ENCODE data around the gene CA11. TPM values are rescaled to one million over a fixed set of nuclear protein-coding genes. Genes with fewer than 3 reads are reported as not detected.
A peak's percentile ranks its signal among the peaks of the same experiment; 100 is the strongest.

The CA11 gene
- total and polyA plus RNA-seq, 4 donors: 0.88 to 13.0 (median 5.1) TPM

DNA sequence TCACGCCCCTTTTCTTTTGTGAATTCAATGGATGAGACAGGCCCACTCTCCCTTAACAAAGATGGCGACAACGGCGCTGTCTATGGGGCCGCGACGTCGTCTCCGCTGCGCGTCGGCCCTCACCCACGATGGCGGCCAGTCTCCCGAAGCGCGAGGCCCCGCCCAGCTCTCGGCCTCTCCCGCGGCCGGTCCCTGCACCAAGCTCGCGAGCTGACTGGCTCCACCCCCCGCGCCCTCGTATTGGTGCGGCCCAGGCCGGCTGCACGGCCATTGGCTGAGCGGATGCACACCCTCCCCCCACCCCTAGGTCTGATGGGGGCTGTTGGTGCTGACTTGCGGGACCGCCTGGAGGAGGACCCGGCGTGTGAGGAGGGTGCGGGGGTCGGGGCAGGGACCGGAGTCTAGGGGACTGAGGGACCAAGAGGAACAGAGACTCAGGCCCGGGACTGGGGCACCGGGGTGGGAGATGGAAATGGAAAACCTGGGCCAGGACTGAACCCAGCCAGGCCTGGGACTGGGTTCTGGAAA lies 21.9 kb downstream of the CA11 start:
- Histone ChIP-seq H3K27me3 (ENCODE audit: control insufficient read depth in 3 of 3, insufficient read depth in 3 of 3, low read length in 2 of 3) (no peaks in the 10 kb centered on the region), H3K9ac (ENCODE audit: insufficient read depth in 1 of 2, low read length in 2 of 2) (peak overlapping the region; percentile 51 to 87), H3K4me3 (peak overlapping the region; percentile 29), H3K36me3 (ENCODE audit: control insufficient read depth in 4 of 4, insufficient read depth in 4 of 4, low read length in 4 of 4) (peaks cover 0 to 15% (median 0%) of the 10 kb centered on the region in 4 donors), H3K9me3 (ENCODE audit: control insufficient read depth in 4 of 4, insufficient read depth in 3 of 4, low read length in 3 of 4) (no peaks in the 10 kb centered on the region), H3K27ac (ENCODE audit: low read depth in 1 of 2, low read length in 1 of 2) (peak overlapping the region; percentile 52 to 85), H3K4me1 (ENCODE audit: control insufficient read depth in 5 of 5, insufficient read depth in 5 of 5, low read length in 5 of 5) (peaks cover 0 to 24% (median 6%) of the 10 kb centered on the region in 5 donors)
- ATAC-seq (ENCODE audit: insufficient read depth, low FRiP score) (peak; percentile 84), DNase-seq (peak; percentile 99)
- TF ChIP-seq, protein P1, sequence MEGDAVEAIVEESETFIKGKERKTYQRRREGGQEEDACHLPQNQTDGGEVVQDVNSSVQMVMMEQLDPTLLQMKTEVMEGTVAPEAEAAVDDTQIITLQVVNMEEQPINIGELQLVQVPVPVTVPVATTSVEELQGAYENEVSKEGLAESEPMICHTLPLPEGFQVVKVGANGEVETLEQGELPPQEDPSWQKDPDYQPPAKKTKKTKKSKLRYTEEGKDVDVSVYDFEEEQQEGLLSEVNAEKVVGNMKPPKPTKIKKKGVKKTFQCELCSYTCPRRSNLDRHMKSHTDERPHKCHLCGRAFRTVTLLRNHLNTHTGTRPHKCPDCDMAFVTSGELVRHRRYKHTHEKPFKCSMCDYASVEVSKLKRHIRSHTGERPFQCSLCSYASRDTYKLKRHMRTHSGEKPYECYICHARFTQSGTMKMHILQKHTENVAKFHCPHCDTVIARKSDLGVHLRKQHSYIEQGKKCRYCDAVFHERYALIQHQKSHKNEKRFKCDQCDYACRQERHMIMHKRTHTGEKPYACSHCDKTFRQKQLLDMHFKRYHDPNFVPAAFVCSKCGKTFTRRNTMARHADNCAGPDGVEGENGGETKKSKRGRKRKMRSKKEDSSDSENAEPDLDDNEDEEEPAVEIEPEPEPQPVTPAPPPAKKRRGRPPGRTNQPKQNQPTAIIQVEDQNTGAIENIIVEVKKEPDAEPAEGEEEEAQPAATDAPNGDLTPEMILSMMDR (IDR thresholded peaks at IDR 0.05; ENCODE audit: control extremely low read depth, extremely low read depth): no peak
- 1% methylated on average over 40 of the region's 40 CpGs for WGBS, 2 donors

DNA sequence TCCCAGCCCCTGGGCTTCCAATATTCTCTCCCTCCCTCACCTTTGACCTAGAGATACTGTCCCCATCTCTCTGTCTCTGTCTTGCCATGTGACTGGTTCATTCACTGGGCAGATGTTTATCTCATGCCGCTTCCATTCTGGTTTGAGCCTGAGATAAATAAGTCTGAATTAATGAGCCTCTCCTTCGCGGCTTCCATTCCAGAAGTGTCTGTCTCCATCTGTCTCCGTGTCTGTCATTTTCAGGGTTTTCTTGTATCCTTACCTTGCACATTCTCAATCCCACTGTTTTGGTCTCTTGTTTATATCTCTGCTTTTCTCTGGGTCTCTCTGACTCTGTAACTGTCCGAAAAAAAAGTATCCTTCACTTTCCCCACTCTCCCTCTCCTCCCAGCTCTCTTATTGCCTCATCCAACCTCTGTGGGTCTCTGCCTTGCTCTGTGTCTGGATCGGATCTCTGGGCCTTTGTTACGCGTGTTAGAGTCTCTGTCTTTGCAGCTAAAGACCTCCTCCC lies 22.4 kb downstream of the CA11 start:
- 35 to 39% methylated on average over 8 of the region's 8 CpGs for WGBS, 2 donors
- peak overlapping the region; percentile 35 to 85 for H3K27ac ChIP-seq (ENCODE audit: low read depth in 1 of 2, low read length in 1 of 2)
- peak overlapping the region; percentile 51 to 87 for H3K9ac ChIP-seq (ENCODE audit: insufficient read depth in 1 of 2, low read length in 2 of 2)
- peaks cover 0 to 13% (median 2%) of the 10 kb centered on the region in 4 donors for H3K36me3 ChIP-seq (ENCODE audit: control insufficient read depth in 4 of 4, insufficient read depth in 4 of 4, low read length in 4 of 4)
- no peak overlapping the region for H3K4me3 ChIP-seq
- peaks cover 0 to 24% (median 6%) of the 10 kb centered on the region in 5 donors for H3K4me1 ChIP-seq (ENCODE audit: control insufficient read depth in 5 of 5, insufficient read depth in 5 of 5, low read length in 5 of 5)
- TF ChIP-seq, protein P1 (IDR thresholded peaks at IDR 0.05; ENCODE audit: control extremely low read depth, extremely low read depth): no peak
- no peaks in the 10 kb centered on the region for H3K27me3 ChIP-seq (ENCODE audit: control insufficient read depth in 3 of 3, insufficient read depth in 3 of 3, low read length in 2 of 3)
- H3K9me3 ChIP-seq (ENCODE audit: control insufficient read depth in 4 of 4, insufficient read depth in 3 of 4, low read length in 3 of 4): no peaks in the 10 kb centered on the region
- DNase-seq: peak in 1 of 3 donors; percentile 59
- ATAC-seq (ENCODE audit: insufficient read depth, low FRiP score): no peak

DNA sequence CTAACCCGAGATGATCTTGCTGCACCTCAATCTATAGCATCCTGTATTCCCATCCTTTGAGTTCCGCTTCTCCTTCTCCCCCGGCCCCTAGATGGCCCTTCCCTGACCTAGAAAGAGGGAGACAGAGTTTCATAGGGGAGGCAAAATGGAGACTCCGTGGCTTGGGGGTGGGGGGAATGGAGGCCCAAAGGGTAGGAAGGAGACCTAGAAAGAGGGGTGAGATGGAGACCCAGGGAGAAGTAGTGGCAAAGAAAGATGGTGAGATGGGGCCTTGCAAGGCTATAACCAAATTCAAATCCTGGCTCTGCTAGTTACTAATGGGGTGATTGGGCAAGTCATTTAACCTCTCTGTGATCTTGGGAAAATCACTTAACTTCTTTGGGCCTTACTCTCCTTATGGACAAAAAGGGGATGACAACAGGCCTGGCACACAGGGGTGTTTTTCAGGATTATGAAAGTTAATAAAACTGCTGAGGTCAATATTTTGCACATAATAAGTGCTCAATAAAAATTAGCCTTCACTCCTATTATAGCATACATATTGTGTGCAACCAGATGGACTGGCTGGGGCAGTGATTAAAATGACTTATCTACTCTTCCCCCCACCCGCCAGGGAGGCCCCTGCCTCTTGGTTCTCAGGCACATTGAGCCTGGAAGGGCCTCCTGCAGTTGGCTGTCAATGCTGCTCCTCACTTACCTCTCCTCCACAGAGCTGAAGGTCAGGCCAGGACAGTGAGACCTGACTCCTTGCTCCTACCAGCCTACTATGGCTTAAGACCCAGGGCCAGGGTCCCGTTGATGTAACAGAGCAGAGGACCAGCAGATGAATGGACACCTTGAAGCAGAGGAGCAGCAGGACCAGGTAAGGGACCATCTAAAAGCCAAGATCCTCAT lies 26.0 kb downstream of the CA11 start:
- WGBS, 2 donors: 31 to 34% methylated on average over 6 of the region's 6 CpGs
- H3K4me1 ChIP-seq (ENCODE audit: control insufficient read depth in 5 of 5, insufficient read depth in 5 of 5, low read length in 5 of 5): peaks cover 9 to 55% (median 22%) of the 10 kb centered on the region in 5 donors
- peak overlapping the region; percentile 86 to 96 for H3K27ac ChIP-seq (ENCODE audit: low read depth in 1 of 2, low read length in 1 of 2)
- TF ChIP-seq, protein P1 (IDR thresholded peaks at IDR 0.05; ENCODE audit: control extremely low read depth, extremely low read depth): no peak
- peak overlapping the region; percentile 76 to 95 for H3K9ac ChIP-seq (ENCODE audit: insufficient read depth in 1 of 2, low read length in 2 of 2)
- no peaks in the 10 kb centered on the region for H3K27me3 ChIP-seq (ENCODE audit: control insufficient read depth in 3 of 3, insufficient read depth in 3 of 3, low read length in 2 of 3)
- no peaks in the 10 kb centered on the region for H3K9me3 ChIP-seq (ENCODE audit: control insufficient read depth in 4 of 4, insufficient read depth in 3 of 4, low read length in 3 of 4)
- DNase-seq (peak in 2 of 3 donors; percentile 53), ATAC-seq (ENCODE audit: insufficient read depth, low FRiP score) (no peak)
- H3K4me3 ChIP-seq: peak overlapping the region; percentile 60
- peaks cover 13 to 36% (median 23%) of the 10 kb centered on the region in 4 donors for H3K36me3 ChIP-seq (ENCODE audit: control insufficient read depth in 4 of 4, insufficient read depth in 4 of 4, low read length in 4 of 4)
